Activated T-cell treated with anti-CD3 and anti-CD28 coated beads, Interleukin-2, amount 50 U/mL, for 48 hours (primary cell): ENCODE measurements around the gene DOCK9.
"Not testable (repeated sequence)": the region's sequence is repeated elsewhere in the genome, so short reads cannot be mapped to it uniquely, and the experiment has no call there.

Experiments
- DNase-seq, 2 experiments: peaks; one replicate each; pipeline ENCODE4 v3.0.0-alpha.2; 2020

DOCK9 gene

DNA sequence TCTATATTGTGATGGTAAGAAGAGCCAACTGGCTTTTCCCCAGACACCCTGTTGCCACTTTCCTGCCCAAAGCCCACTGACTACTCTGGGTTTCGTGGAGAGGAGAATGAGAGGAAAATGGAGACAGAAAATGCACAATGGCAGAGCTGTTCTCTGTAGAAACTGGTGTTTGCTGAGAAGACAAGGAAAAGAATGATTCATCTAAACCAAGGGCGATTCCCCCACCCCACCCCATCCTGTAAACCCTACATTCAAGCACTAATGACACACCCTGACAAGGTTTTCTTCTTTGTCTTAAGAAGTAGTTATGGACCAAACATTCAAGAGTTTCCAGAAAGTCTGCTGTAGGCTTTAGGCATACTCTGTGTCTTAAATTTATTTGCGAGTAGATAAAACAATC lies 68.8 kb downstream of the DOCK9 start:
- DNase-seq: peak in 1 of 2 experiments; percentile 31

DNA sequence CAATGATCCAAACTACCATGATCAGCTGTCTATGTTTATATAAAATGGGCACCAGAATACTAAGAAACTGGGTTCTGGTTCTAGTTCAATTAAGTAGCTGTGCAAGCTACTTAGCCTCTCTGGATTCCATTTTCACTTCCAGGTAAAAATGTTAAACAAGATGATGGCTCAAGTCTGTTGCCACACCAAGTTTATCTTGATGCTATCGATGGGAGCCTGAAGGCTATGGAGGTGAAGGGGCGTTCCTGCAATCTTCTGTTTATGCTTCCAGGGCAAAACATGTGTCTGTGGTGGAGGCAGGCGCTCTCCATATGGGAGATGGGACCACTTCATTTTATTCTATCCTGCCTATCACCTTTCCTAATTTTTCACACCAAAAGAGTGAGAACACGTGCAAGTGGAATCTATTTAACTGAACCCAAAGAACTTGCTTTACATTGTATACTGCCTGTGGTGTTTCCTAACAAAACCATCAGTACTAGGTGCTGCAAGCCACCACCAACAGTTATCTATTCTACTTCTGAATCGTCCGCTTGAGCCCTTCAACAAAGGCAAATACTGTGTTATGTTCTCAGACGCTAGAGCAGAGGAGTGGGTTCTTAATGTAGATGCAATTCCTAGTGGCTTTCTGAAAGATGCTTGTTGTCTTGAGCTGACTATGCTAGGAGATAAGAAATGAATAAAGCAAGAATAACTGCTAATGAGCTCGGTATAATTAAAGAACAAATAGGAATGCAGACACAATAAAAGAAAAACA lies 70.9 kb downstream of the DOCK9 start:
- no peak for DNase-seq

DNA sequence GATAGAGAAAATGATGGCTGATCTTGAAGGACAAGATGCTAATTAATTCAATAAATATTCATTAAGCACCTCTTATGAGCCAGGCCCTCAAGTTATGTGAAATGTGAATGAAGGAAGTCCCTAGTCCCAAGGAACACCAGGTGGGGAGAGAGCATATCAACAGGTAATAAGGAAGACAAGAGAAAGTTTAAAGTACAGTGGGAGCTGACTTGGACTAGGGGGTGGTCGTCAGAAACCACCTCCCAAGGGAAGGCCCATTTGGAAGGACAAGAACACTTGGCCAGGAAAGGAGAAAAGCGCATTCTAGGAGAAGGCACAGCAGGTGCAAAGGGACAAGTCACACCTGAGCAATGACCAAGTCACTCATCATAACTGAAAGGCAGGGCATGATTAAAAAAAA lies 72.7 kb downstream of the DOCK9 start:
- no peak for DNase-seq

DNA sequence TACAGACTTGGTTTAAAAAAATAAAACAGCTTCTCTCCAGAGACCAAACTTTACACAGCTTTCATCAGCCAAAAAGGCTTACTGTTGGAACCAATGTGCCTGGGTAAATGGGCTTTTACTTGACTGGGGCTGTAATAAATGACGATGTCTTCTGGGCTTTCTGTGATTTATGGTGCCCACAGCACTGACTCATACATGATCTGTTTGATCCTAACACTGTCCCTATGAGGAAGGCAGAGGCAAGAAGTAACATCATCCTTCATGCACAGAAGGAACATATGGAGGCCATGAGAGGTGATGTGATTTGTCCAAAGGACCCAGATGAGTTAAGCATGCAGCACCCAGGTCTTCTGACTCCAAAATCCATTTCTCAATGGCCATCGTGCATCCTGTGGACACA lies 77.4 kb downstream of the DOCK9 start:
- DNase-seq: no peak

DNA sequence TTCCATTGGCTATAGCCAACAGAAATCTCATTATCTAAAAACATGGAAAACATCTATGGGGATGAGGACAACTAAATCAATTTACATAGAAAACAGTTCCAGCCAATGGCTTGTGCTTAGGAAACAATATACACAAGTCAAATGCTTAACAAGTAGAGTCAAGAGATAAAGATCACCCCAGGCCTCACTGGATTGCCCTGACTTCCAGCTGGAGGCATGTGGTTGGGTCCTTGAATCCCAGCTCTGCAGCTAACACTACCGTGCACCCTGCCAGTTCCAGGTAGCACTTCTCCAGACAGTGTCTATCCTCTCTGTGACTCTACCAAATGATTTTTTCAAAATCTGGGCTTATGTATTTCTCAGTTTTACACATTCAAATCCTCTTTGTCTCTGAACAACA lies 80.2 kb downstream of the DOCK9 start:
- DNase-seq: no peak

DNA sequence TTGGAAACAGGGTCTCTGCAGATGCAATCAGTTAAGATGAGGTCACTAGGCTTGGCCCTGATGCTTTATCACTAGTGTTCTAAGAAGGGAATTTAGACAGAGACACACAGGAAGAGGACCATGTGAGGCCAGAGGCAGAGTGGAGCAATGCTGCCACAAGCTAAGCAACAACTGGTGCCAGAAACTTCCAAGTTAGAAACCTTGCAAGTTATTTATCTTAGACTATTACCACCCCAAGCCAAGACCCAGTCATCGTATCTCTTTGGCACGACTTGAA lies 81.1 kb downstream of the DOCK9 start:
- DNase-seq: no peak

DNA sequence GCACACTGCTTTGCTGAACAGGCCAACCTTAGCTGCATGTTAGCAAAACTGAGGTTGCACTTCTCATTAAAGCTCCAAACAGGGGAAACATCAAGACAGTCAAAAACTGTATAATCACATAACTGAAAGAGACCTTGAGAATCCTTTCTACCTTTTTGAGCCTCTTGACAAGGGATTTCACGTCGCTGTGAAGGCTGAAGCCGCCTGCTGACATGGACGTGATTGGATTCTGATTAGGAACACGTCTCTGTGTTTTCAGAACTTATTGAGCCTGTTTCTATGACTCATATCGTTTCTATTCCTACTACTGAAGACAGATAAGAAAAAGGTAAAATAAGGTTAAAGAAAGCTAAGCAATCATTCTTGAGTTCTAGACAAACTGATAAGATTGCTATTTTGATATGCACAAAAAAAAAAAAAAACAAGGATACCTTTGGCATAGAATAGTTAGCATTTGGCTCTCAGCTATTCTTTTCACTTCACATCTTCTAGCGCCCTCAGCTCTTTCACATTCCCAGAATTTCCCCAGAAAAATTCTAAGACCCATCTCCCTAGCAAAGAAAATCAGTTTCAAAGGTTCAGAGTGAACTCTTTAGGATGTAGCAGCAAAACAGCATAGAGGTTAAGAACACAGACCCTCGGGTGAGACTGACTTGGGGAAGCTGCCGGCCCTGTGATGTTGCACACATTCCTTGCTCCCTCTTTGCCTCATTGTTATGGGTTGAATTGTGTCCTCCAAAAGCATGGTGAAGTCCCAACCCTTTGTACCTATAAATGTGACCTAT lies 81.6 kb downstream of the DOCK9 start:
- no peak for DNase-seq

DNA sequence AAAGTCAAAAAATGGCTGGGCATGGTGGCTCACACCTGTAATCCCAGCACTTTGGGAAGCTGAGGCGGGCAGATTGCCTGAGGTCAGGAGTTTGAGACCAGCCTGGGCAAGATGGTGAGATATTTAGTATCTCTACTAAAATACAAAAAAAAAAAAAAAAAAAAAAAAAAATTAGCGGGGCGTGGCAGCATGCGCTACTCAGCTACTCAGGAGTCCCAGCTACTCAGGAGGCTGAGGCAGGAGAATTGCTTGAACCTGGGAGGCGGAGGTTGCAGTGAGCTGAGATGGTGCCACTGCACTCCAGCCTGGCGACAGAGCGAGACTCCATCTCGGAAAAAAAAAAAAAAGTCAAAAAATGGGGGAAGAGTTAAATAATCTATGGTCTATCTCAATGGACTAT lies 83.0 kb downstream of the DOCK9 start:
- DNase-seq: not testable (repeated sequence)

DNA sequence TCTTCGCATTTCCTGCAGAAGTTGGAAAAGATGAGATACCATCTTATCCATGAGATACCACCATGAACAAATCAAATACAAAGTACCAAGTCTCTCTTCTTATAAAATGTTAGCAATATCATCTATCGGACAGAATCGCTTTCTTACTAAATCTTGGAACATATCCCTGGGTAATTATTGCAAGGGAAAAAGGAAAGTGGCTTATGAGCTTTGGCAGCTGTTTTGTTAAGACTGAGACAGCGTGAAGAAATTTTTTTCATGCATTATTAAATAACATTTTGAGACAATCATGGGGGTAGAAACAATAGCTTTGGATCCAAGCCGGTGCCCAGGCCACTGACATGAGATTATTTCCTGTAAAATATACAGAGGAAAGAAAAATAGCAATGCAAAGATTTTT lies 84.5 kb downstream of the DOCK9 start:
- DNase-seq: no peak

DNA sequence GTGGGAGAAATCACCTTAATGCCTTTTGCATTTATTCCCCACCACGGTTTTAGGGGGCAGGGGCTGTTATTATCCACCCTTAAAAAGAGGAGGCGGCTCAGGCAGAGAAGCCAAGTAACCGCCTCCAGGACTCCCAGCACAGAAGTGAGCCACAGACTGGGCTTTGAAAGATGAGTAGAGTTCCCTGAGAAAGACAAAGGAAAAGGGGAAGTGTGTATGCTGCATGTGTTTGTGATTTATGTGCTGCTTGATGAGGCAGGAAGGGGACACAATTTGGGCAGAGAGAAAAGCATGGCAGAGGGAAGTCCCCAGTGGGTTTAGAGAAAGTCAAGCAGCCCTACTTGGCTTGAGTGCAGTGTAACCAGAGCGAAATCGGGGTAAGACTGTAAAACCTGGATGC lies 85.0 kb downstream of the DOCK9 start:
- no peak for DNase-seq

DNA sequence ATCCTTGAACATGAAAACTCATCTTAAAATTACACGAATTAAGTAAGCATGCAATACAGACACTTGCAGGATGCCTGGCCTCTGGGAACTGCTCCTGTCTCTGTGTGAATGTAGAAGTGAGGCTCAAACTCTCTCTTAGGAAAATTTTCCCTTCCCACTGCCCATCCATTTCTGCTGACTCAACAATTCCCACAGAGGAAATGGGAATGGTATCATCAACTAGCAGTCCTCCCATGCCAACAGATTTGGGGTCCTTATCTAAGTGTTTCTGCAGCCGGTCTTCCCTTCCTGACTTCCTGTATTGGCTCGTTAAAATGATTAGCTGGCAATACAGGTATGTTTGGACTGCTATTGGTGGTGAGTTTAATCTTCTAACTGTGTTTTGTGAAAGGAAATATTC lies 85.8 kb downstream of the DOCK9 start:
- DNase-seq: no peak

DNA sequence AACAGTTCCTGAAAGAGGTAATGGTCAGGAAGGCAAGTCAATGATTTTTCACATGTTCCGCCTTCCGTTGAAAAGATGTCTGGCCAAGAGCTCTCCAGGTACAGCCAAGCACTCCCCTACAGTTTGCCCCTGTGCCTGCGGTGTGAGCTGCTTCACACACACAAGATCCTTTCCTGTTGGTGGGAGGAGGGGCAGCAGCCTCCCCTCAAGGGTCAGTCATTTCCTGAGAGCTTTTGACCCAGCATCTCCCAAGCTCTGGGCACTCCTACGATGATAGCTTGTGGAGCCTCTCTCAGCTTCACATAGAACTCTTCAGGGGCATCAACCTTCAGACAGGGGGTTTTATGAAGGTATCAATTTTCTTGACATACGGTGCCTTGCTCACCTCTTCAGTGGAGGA lies 86.9 kb downstream of the DOCK9 start:
- no peak for DNase-seq

DNA sequence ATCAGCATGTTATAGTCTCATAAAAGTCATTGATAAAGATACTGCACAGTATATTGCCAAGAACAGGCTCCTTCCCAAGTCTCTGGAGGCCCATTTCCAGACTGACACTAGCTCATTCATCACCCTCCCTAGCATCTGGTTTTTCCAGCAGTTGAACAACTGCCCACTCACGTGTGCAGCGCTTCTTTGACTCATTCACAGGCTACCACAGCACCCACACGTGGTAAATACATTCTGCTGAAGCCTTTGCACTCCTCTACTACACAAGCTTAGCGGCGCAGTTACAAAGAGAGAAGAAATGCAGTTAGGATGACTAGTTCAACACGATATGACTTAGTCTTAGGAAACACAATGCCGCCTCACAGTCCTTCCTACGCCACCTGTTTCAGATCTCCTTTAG lies 87.7 kb downstream of the DOCK9 start:
- peak; percentile 60 to 70 for DNase-seq

DNA sequence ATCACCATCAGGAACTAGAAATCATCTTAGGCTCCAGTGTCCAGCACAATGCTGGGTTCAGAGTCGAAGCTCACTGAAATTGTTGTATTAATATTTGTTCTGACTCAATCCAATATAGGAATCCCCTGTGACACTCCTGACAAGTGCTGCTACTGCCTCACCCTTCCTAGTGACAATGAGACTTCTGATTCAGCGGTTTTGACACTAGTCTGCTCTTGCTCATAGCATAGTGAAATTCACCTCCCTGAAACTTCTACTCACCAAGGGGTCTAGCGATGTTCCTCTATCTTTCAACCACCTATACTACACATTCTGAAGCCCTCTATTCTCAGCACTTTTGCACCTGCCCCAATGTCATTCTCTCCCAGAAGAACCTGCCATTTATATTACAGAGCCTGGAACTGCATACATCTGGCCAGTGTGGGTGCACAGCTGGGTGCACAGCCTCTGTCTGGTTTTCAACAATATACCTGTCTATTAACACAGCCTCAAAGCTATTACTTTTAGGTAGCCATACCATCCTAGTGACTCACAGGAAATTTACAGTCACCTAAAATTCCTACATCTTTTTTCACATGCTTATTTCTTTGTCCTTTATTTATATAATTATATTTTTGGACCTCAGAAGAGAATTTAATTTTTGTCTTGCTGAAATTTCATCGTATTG lies 88.3 kb downstream of the DOCK9 start:
- no peak for DNase-seq

DNA sequence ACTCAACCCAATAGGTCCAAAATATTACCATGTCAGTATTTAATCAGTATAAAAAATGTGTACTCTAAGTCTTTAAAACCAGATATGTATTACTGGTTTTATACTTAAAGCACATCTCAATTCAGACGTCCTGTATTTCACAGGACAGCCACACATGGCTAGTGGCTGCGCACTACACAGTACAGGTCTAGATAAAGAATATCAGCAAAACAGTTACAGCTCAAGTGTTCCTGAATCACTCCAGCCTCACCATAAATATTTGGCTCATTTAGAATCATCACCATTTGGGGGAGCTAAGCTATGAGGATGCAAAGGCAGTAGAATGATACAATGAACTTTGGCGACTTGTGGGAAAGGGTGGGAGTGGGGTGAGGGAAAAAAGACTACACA lies 89.0 kb downstream of the DOCK9 start:
- DNase-seq: no peak

DNA sequence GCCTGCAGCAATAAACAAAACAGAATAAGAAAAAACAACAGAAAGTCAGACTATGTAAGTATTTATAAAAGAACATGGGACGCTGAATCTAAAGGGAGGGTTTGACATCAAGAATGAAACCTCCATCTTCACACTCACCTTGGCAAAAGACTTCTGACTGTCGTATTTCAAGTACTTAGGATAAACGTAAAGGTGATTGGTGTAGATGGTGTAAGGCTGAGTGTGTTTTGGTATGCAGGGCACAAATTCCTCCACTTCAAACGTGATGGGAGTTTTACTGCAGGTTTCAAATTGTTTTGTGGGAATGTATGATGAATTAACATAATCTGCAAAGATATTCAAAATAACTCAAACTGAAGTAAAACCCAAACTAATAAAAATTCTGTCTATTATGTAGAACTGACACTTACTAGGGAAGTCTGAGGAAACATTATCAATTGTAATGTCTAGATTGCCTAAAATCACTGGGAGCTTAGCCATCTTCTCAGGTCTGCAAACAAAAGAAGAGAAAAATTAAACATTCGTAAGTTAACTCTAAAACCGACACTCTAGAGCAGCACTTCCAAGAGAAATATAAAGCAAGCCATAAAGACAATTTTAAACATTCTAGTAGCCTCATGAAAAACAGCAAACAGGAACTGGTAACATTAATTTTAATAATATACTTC lies 89.5 kb downstream of the DOCK9 start:
- DNase-seq: no peak

DNA sequence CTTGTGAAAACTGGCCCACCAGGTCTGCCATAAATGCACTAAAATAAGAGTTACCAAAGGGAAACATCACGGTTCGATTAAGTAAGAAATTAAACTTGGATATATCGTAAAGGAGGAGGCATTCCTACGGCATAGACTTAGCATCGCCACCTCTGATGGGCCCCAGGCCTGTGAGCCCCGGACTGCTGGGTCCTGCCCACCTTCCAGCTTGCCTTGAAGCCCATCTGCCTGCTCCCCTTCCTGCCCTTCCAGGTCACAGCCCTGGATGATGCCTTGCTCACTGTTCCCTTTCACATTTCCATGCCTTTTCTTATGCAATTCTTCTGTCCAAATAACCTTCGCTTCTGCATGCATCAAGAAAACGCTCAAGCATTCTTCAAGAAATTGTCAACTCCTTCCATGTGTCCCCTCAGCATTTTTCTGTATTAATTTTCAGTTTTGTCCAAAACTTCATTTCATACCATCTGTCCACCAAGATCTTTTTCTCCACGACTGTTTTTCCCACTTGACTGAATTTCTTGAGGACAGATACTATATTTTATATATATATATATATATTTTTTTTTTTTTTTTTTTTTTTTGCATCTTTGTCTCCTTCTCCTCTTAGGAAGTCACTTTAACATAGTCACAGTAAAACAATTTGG lies 91.2 kb downstream of the DOCK9 start:
- no peak for DNase-seq

DNA sequence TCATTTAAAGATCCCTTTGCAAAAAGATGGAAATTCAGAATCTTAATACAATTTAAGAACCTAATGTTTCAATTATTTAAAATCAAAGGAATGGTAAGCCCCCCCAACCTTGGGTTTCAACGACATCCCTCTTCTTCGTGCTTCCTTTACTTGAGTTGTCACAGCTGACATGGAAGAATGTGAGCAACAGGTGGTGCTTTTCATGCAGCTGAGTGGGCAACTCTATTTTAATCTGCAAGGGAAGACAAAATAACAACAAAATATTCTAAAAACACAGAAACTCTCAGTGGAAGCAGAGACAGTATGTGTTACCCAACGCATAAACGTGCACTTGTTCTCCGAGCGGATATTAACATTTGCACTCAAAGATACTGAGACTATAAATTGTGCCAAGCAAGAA lies 92.3 kb downstream of the DOCK9 start:
- DNase-seq: no peak

DNA sequence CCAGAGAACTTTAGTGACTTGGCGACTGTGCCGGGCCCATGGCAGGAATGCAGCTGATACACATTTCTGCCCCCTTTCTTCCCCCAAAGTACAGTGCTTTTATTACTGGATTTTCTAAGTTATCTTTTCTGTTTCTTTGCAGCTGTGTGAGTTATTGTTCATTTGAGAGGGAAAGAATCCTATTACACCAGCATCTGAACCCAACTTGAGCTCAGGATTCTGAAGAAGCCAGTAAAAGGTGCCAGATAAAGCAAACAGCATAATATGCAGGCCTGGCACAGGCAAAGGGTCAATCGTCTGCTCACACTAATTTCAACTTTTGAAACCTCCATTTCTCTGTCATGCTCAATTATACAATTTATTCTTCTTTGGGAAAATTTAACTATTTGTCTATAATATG lies 93.9 kb downstream of the DOCK9 start:
- DNase-seq: no peak

DNA sequence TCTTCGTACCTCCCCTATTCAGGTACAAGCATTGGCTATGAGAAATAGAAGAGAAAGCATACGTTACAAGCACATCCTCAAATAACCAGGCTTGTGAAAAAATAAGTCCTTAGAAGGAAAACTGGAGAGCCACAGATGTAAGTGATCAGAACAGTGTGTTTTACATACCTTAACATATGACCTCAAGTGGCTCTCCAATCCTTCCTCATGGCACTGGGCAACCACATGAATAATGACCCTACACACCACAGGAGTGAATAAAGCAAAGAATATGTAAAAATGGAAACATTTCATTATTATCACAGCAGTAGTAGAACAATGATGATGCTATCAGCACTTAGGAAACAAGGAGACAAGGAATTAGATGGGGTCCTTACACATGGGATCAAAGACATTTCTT lies 96.5 kb downstream of the DOCK9 start:
- DNase-seq: no peak

DNA sequence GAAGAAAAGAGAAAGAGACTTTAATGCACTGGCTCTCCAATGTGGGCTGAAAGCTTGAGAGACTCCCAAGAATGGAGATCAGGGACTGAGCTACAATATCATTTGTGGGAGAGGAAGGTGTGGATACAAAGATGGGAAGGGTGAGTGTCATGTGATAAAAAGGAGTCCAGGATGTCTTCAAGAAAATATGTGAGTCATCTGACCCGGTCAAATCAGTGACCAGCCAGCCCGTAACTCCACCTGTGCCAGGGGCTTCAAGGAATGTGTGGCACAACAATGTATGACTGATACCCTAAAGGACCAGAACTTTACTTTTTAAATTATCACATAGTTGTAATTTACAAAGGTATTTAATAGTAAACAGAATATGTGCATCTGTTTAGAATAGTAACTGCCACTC lies 97.2 kb downstream of the DOCK9 start:
- no peak for DNase-seq

DNA sequence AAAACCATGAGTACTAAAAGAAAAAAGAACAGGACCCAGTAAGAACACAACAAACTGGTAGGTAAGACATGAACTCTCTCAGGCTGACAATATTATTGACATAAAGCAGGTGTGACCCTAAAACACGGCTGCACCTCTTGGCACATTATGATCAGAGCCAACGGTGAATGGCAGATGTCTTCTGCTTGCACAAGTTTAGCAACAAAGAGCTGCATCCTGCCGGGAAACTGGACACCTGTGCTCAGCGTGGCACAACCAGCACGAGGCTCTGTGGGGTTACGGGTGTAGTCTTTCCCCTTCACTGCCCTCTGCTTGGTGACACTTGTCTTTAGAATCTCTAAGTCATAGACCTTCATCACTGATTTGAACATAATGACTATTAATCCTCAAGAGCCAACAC lies 97.9 kb downstream of the DOCK9 start:
- no peak for DNase-seq

DNA sequence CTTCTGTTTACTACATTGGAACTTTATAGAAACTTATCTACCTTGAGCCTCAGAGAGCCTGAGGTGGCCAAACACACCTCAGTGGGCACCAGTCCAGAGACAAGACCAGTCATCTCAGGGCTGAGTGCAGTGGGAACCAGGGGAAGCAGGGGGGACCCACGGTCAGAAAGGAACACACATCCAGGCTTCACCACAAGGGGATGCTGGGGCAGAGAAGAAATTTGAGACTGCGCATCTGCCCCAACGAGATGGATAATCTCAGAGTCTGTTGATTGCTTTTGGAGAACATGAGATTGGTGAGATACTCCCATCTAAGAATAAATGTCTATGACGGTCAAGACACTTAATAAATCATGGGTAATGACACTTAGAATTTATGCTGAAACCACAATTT lies 98.7 kb downstream of the DOCK9 start:
- DNase-seq: no peak
